Inferior parietal cortex (tissue), 1 donor: Measurements from ENCODE around the gene GGTLC1.
"Not testable (repeated sequence)": the region's sequence is repeated elsewhere in the genome, so short reads cannot be mapped to it uniquely, and the experiment has no call there.

Experiments
- DNase-seq: peaks from one replicate; pipeline ENCODE4 v3.0.0-alpha.2; 2016; ENCODE audit errors: extremely low spot score

GGTLC1 gene

DNA sequence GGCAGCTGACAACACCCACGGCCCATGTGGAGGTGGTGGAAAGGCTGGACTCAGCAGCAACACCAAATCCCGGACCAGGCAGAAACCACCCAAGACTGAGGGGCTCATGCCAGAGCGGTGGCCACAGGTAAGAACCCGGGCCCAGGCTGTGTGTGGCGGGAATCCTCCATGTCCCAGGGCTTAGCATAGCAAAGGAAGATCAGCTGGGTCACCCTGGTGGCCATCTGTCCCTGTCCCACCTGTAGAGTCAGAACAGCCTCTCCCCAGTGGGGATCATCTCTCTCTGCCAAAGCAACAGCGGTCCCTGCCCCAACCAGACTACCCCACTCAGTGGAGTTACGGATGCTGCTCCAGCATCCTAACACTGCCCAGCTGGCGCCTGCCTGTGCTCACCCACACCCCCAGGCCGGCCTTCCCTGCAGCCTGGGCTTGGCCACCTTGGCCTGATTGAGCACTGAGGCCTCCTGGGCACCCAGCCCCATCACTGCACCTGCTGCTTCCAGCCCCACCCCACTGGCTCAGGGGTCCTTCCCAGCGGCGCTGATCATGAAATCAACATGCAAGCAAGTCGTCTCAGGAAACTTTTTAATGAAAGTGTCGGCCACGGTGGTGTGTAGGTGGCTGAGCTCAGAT is 5.5 kb upstream of the GGTLC1 start:
- DNase-seq, result not testable (repeated sequence)

DNA sequence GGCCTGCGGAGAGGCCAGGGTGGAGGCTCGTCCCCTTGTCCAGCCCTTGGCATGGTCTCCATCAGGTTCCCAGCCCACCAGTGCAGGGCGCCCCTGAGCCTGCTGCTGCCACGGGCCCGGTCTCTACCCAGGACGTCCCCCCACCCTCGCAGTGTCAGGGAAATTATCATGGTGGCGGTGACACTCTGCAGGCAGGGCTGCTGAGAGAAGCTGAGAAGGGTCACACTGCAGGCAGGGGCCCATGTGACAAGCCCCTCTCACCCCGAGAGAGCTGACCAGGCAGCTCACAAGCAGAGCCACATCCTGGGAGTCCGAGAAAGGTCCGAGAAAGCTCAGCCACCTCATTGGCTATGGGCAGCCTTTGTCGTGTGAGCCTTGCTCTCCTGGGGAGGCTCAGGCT is 4.9 kb upstream of the GGTLC1 start:
- not testable (repeated sequence) for DNase-seq

DNA sequence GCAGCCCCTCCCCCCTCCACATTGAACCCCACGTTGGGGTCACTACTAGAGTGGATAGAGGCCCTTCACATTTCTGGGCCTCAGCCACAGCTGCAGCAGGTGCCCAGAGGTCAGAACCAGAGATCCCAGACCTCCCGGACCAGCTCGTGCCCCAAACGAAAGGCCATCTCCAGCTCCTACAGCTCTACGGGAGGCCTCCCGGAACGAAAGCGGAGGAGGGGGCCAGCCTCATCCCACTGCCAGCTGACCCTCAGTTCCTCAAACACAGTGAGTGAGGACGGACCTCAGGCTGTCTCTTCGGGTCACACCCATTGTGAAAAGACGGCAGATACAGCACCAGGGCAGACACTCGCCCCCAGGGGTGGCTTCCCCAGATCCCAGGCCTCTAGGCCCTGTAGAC is 1.7 kb upstream of the GGTLC1 start:
- DNase-seq, result not testable (repeated sequence)

DNA sequence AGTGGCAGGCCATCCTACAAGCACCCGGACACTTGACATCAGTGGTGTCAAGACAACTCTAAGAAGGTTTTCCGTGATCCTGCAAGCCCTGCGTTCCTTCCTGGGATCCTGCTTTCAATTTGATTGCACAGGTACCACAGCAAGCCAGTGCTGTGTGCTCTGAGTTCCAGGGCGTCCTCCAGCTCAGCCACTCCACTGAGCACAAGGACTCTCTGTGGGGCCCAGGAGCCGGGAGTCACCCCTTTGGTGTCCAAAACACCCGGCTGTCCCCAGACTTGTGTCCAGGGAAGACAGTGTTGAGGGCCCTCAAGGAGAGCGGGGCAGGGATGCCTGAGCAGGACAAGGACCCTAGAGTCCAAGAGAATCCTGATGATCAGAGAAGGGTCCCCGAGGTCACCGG is 387 bp upstream of the GGTLC1 start:
- not testable (repeated sequence) for DNase-seq

DNA sequence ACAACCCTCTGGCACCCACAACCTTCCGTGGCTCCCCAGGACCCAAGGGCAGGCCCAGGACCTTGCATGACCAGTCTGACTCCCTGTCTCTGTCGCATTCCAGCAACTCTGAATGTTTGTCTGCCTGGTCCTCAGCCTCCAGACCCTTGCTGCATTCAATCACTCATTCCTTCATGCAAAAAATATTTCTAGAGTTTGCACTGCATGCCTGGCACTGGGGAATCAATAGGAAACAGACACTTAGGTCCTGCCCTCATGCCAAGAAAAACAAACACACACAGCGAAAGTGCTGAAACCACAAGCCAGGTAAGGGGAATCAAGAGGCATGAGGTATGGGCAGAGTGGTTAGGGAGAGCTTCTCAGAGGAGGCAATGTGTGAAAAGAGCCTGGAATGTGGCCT is 1.9 kb downstream of the GGTLC1 start:
- DNase-seq, result not testable (repeated sequence)

DNA sequence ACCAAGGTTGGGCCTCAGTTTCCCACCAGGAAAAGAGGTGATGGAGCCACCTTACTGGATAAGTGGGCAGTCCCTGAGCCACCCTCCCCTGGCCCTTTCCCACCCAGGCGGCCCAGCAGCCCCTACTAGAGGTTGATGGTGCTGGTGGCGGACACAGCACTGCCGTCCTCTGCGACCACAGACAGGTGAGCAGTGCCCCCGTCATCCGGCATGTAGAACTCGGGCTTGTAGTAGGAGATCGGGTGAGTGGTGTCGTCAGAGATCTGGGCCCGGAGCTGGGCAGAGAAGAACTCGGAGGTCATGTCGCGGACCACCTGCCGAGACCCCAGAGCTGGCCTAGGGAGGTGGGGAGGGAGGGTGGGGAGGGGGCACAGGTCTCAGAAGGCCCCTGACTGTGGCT is 2.3 kb downstream of the GGTLC1 start:
- DNase-seq, result not testable (repeated sequence)

DNA sequence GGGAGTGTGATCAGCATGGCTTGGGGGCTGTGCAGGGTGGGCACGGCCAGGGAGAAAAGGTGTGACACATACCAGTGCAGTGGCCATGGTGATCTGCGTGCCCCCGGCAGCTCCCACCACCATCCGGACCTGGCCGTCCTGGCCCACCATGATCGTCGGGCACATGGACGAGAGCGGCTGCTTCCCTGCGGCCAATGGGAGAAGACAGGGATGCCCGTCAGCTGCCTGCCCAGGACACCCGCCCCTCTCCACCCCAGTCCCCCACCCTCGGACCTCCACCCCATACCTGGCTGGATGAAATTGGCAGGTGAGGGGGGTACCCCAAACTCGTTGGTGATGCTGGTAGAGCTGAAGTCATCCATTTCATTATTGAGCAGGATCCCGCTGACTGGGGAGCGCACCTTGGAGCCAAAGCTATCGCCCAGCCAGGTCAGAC is 2.8 kb downstream of the GGTLC1 start:
- DNase-seq, result not testable (repeated sequence)

DNA sequence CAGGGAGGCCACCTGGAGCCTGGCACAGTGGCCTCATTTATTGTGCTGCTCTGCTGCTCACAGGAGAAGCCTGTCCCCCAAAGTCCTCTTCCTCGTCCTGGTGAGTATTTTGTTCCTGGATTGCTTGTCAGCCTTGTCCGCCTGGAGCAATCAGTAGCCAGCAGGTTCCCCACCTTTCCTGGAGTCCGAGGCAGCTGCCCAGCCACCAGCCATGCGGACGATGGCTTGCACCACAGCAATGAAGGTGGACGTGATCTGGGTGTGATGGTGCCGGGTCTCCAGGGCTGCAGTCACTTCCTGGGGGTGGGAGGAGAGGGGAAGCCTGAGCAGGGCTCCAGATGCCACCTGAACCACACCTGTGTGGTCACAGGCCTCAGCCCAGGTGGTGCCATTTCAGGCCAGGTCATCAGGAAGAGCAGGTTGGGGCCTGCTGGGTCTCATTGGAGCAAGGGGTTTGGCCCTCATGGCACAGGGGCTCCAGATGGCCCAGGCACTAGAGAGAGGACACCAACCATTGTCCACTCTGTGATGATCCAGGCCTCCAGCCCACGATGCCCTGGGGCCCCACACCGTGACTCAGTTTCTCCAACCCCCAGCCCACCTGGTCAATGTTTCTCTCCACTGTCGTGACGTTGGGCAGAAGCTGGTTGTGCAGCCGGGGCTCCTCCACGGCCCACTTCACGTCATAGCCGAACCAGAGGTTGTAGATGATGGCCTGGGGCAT is 3.4 kb downstream of the GGTLC1 start:
- not testable (repeated sequence) for DNase-seq

DNA sequence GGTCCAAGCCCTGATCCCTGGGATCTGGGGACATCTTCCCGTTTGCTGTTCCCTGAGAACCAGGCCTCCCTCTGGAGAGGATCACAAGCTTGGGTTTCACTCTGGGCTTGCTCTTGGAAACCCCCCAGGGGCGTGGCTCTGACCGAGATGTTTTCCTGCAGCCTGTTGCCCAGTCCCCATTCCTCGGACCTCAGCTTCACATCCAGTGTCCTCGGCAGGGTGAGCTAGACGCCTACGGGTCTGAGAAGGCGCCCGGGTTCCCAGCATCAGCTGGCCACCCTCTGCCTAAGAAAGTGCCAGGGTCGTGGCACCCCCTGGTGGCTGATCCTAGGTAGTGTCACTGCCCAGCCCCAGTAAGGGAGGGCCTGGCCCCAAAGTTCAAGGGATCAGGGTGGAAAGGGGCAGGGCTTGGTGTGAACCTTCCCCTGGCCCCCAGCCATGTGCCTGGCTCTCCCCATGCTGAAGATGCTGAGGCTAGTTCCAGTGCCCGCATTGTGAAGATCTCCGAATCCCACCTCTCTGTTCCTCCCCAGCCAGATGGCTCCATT is 4.0 kb downstream of the GGTLC1 start:
- DNase-seq, result not testable (repeated sequence)

DNA sequence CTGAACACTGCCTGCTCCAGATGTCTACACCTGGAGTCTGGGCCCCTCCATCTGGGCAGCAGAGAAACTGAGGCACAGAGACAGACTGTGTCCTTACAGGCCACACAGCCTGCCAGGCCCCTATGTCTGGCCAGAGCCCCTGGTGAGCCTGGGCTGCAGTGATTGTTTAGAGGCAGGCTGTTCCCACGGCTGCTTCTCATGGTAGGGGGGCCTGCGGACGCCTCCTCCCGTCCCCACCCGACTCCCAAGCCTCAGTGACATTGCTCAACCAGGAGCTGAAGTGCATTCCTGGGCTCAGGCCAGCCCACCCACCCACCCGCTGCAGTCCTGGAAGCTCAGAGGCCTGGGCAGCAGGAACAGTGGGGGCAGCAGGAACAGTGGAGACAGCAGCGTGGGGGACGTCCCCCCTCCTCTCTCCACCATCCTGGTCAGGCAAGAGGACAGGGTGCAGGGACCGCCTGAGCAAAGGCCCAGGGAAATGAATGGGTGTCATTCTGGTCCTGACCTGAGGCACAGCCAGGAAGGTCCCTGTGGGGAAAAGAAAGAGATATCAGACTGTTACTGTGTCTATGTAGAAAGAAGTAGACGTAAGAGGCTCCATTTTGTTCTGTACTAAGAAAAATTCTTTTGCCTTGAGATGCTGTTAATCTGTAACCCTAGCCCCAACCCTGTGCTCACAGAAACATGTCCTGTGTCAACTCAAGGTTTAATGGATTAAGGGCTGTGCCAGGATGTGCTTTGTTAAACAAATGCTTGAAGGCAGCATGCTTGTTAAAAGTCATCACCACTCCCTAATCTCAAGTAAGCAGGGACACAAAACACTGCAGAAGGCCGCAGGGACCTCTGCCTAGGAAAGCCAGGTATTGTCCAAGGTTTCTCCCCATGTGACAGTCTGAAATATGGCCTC is 6.2 kb downstream of the GGTLC1 start:
- not testable (repeated sequence) for DNase-seq

DNA sequence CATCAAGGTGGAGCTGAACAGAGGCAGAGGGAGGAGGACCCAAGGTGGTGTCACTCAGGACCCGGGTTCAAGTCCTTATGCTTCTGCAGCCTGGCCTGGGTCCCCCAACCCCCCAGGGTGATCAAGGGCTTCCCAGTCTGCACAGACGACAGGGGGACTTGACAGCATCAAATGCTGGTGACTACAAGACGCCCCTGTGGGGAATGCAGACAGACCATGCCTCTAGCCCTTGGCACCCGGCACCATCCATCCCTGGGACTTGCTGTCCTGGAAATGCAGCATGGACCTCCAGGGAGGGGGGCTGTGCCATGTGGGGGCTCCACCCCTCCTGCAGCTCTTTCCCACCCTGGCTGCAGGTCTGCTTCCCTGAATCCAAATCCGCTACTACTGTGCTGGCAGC is 7.1 kb downstream of the GGTLC1 start:
- not testable (repeated sequence) for DNase-seq

DNA sequence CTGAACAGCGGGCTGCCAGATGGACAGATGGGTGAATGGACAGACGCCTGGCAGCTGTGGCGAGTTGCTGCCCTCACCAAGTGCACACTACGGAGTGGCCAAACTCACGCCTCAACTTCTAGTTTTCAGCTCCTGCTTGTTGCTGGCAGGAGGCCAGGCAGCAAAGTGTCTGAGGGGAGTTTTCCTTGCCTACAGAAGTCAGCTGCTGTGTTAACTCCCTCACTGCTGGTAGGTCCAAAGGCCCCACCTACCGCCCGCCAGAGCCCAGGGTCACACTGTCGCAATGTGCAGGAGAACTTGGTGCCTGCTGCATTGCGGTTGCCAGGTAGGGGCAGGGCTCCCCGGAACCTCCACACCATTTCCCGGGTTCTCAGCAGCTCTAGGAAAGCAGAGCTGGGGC is 7.6 kb downstream of the GGTLC1 start:
- DNase-seq, result not testable (repeated sequence)

DNA sequence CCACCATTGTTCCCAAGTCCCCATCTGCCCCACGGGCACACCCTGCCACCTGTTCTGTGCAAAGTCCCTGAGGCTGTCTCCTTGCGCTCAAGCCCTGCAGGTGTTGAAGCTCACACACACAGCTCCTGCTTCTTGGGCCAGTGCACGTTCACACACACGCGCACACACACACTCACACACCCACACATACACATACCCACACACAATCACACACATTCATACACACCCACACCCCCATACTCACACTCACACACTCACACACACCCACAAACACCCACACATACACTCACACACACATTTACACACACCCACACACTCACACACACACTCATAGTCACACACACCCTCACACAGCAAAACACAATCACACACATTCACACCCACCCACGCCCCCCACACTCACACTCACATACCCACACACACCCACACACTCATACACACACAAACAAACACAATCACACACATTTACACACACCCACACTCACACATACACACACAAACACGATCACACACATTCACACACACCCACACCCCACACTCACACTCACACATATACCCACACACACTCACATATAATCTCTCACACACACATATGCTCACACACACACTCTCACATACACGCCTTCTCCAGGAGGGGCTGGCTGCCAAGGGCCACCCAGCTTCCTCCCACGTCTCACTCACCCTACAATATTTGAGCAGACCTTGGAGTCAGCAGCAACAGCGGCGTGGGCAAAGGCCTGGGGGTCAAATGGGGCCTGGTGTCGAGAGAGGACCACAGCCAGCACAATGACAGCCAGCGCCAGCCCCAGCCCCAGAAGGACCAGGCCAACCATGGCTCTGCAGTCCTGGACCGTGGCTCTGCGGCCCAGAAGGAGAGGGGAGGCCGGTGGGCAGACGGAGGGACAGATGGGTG is 8.4 kb downstream of the GGTLC1 start:
- not testable (repeated sequence) for DNase-seq

DNA sequence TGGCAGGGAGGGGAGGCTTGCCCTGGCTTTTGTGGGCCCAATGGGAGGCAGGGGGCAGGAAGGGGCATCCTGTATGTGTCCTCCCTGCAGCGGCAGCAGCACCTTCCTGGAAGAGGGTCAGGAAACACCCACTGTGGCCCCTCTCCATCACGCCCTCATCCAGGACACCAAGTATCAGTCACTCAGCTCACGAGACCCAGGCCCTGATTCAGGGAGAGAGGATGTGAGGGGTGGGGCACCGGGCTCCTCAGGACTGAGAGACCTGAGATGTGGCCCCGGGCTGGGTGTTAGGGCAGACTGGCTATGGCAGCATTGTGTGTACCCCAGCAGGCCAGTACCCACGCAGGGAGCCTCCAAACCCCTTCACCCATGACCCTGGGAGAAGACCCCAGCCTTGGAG is 9.2 kb downstream of the GGTLC1 start:
- DNase-seq, result not testable (repeated sequence)

DNA sequence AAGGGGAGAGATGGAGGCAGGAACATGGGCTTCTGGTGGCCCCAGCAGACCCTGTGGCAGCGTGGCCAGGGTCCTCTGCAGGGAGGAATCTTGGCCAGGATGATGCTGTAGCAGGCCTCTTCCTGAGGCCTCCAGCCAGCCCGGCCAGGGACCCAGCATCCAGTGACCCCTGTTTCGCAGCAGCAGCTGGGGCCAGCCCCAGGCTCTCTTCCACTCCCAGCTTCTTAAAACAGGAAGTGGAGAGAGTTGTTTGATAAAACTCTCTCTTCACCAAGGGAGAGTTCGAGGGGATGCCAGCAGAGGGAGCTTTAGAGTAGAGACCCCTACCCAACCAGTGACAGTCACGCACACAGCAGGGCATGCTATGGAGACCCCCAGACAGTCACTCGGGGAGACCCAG is 10.1 kb downstream of the GGTLC1 start:
- DNase-seq, result not testable (repeated sequence)

DNA sequence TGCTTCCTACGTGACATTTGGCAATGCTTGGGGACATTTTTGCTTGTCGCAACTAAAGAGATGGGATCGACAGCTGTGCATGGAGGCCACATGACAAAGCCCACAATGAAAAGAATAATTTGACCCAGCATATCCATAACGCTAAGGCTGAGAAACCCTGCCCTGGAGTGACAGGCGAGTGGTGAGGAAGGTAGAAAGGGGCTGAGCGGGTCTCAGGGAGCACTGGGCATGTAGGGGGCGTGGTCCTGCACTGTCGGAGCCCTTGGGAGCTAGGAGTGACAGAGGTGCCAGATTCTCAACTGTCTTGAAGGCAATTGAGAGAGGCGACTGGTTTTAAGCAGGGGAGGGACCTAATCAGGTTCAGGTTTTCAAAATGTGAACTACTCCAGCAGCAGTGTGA is 13.6 kb downstream of the GGTLC1 start:
- no peak for DNase-seq

DNA sequence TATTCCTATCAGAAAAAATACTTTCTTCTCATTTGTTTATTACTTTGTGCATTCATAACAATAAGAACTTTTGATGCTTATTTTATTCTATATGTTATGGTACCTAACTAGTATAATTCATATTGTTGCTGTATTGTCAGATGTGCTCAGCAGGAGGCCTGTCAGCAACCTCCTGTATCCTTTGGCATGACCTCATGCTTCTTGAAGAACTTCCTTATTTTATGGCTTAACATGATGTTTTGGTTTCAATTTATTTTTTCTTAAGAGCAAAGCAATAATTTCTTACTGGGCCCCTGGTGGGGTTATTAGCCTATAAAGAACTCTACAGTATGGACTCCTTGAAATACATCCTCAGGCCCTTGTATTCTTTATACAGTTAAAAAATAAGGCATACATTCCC is 17.3 kb downstream of the GGTLC1 start:
- DNase-seq, result no peak

DNA sequence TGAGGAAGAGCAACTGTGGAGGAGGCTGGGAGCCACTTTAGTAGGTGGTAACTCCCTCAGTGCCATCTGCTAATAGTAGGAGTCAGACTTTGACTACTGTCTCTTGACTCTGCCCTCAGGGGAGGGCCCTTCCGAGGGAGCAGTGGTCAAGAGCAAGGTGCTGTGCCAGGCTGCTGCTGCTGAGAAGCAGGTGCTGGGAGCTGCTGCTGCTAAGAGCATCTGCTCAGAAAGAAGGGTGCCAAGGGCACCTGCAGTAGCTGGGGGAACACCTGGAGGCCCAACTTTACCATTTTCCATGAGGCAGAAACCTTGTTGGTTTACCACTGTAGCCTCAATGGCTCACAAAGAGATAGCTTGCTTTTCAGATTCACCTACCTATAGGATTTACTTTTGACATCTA is 18.5 kb downstream of the GGTLC1 start:
- DNase-seq, result no peak

DNA sequence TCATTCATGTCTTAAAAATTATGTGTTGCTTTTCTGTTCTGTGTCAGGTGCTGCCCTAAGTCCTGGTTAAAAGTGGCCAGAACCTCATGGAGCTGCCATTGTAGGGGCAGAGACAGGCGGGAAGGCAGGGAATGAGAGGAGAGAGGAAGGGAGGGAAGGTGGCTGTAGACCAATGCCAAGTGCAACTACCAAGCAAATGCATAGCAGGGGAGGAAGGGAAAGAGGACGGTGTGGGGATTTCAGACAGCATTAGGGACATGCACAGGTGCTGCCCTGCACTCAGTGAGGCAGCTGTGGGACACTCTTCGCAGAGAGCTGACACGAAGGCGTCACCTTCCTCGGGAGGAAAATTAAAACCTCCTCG is 21.0 kb downstream of the GGTLC1 start:
- no peak for DNase-seq

DNA sequence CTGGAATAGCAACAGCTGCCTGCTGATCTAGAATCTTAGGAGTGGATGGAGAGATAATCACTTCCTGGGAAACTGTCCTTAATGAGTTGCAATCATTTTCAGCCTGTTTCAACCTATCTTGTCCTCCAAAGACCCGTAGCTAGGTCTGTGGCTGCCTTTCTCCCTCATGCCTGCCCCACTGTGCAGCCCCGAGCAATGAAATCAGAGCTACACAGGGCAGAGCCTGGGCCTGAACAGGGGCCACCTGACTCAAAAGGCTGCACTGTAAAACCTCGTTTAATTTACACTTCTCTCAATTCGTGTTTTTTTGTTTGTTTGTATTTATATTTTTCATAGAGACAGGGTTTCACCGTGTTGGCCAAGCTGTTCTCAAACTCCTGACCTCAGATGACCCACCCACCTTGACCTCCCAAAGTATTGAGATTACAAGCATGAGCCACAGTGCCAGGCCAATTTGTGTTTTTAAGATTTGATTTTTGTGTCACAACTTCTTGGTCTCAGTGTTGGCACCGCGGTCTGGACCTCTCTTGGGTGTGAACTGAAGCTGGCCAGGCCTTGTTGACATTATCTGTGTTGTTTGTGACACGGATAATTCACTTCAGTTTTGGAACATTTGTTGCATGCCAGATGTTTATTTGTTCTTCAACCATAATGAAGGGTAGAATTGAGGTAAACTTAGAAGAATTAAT is 21.5 kb downstream of the GGTLC1 start:
- no peak for DNase-seq
